Osteoblast (primary cell): ENCODE results near the gene RBM28. TPM values are rescaled to one million over a fixed set of nuclear protein-coding genes. Genes with fewer than 3 reads are reported as not detected.
A peak's percentile ranks its signal among the peaks of the same experiment; 100 is the strongest.

ENCODE experiments used
- DNase-seq: peaks from one replicate; pipeline ENCODE4 v3.0.0; 2011; ENCODE audit warnings: low spot score, mixed read lengths; ENCODE audit not compliant: insufficient read length; ENCODE audit errors: missing footprints
- H2AFZ ChIP-seq: 2 replicates; pipeline ENCODE4 v1.6.0; 2011; ENCODE audit warnings: mild to moderate bottlenecking, low read length
- H3K27ac ChIP-seq: 2 replicates; pipeline ENCODE4 v1.5.1; 2011; ENCODE audit warnings: mild to moderate bottlenecking, low read depth, low read length, moderate library complexity
- H3K27me3 ChIP-seq: 2 replicates; pipeline ENCODE4 v1.6.0; 2012; ENCODE audit warnings: mild to moderate bottlenecking, control low read depth, inconsistent platforms, low read length, moderate library complexity; ENCODE audit not compliant: insufficient read depth
- H3K36me3 ChIP-seq: 2 replicates; pipeline ENCODE4 v1.5.1; 2011; ENCODE audit warnings: mild to moderate bottlenecking, low read length, control low read depth, moderate library complexity; ENCODE audit not compliant: insufficient read depth
- H3K4me1 ChIP-seq: 2 replicates; pipeline ENCODE4 v1.5.1; 2011; ENCODE audit warnings: mild to moderate bottlenecking, low read length, control low read depth, moderate library complexity; ENCODE audit not compliant: insufficient read depth
- H3K4me2 ChIP-seq: 2 replicates; pipeline ENCODE4 v1.6.0; 2011; ENCODE audit warnings: mild to moderate bottlenecking, low read length; ENCODE audit not compliant: insufficient read depth
- H3K4me3 ChIP-seq: fragments of 200-600 bp; sonication (generic); 3 replicates; pipeline ENCODE4 v1.5.1; 2012; ENCODE audit warnings: mild to moderate bottlenecking, low read length, inconsistent platforms; ENCODE audit not compliant: insufficient read depth
- H3K79me2 ChIP-seq: 2 replicates; pipeline ENCODE4 v1.6.0; 2012; ENCODE audit warnings: mild to moderate bottlenecking, low read length, control low read depth, inconsistent platforms; ENCODE audit not compliant: insufficient read depth
- H3K9me3 ChIP-seq: 2 replicates; pipeline ENCODE4 v1.5.1; 2011; ENCODE audit warnings: low read depth, low read length, control low read depth
- H4K20me1 ChIP-seq: 2 replicates; pipeline ENCODE4 v1.6.0; 2012; ENCODE audit warnings: mild to moderate bottlenecking, low read length, control low read depth; ENCODE audit not compliant: insufficient read depth
- CTCF ChIP-seq: IDR thresholded peaks from 2 replicates; pipeline ENCODE4 v1.5.1; 2011; ENCODE audit warnings: mild to moderate bottlenecking, low read depth, low read length, moderate library complexity; ENCODE audit errors: extremely low read depth
- total RNA-seq: library from RNA; depleted of rRNA; stranded (reverse); fragments of >200 nt; gene quantifications from 2 replicates; pipeline ENCODE4 v1.2.3, GENCODE V29; 2012

Gene RBM28
- total RNA-seq, 1 donor = 16.6 TPM

GRCh38 chr7:128311013-128311412 is 32.7 kb downstream of the RBM28 start:
- H3K9me3 ChIP-seq = no peaks in the 10 kb centered on the region
- no peaks in the 10 kb centered on the region for H3K79me2 ChIP-seq
- peaks cover 78% of the 10 kb centered on the region for H3K36me3 ChIP-seq
- H3K4me3 ChIP-seq = no peak overlapping the region
- no peak overlapping the region for H3K27ac ChIP-seq
- no peaks in the 10 kb centered on the region for H4K20me1 ChIP-seq
- DNase-seq = no peak
- no peak for TF ChIP-seq CTCF
- H3K4me2 ChIP-seq = no peak overlapping the region
- no peaks in the 10 kb centered on the region for H3K27me3 ChIP-seq
- H3K4me1 ChIP-seq = peaks cover 4% of the 10 kb centered on the region
- H2AFZ ChIP-seq = no peak overlapping the region

- H3K79me2 ChIP-seq = no peaks in the 10 kb centered on the region
- no peaks in the 10 kb centered on the region for H3K9me3 ChIP-seq
- no peak overlapping the region for H3K4me2 ChIP-seq
- no peak for DNase-seq
- no peaks in the 10 kb centered on the region for H3K27me3 ChIP-seq
- no peak overlapping the region for H3K27ac ChIP-seq
- peaks cover 80% of the 10 kb centered on the region for H3K36me3 ChIP-seq
- peaks cover 4% of the 10 kb centered on the region for H3K4me1 ChIP-seq
- no peak for TF ChIP-seq CTCF
- H4K20me1 ChIP-seq = peaks cover 2% of the 10 kb centered on the region
- H2AFZ ChIP-seq = no peak overlapping the region
- H3K4me3 ChIP-seq = no peak overlapping the region
These were observed 33.2 kb downstream of the RBM28 start for GRCh38 chr7:128310499-128310898.

GRCh38 chr7:128309976-128310375 is 33.7 kb downstream of the RBM28 start:
- Histone ChIP-seq H3K4me3 (no peak overlapping the region), H3K9me3 (no peaks in the 10 kb centered on the region), H2AFZ (no peak overlapping the region), H3K27ac (no peak overlapping the region), H3K79me2 (no peaks in the 10 kb centered on the region), H3K36me3 (peaks cover 81% of the 10 kb centered on the region), H3K27me3 (no peaks in the 10 kb centered on the region), H4K20me1 (peaks cover 2% of the 10 kb centered on the region), H3K4me2 (no peak overlapping the region), H3K4me1 (peaks cover 4% of the 10 kb centered on the region)
- TF ChIP-seq CTCF = no peak
- DNase-seq = peak; percentile 65

- Histone ChIP-seq H2AFZ (no peak overlapping the region), H3K27me3 (no peaks in the 10 kb centered on the region), H3K9me3 (no peaks in the 10 kb centered on the region), H3K79me2 (no peaks in the 10 kb centered on the region), H3K27ac (no peak overlapping the region), H3K4me2 (no peak overlapping the region), H3K4me1 (peaks cover 4% of the 10 kb centered on the region), H4K20me1 (peaks cover 2% of the 10 kb centered on the region), H3K36me3 (peaks cover 76% of the 10 kb centered on the region), H3K4me3 (no peak overlapping the region)
- TF ChIP-seq CTCF = no peak
- DNase-seq = no peak
These were observed 34.6 kb downstream of the RBM28 start for GRCh38 chr7:128309124-128309523.
